Stimulated activated CD4-positive, alpha-beta T cell treated with anti-CD3 and anti-CD28 coated beads, Interleukin-12 subunit alpha, Interleukin-12 subunit beta, amount 100 ng/mL, for 48 hours (primary cell): ENCODE results near the gene CTR9.

ENCODE experiments used
- DNase-seq, 3 donors: peaks; one replicate each; pipeline ENCODE4 v3.0.0-alpha.2; 2020; ENCODE audit warnings: low read depth in 2 of 3, low spot score in 1 of 3

CTR9 gene

GRCh38 chr11:10779086-10779485 is 28.0 kb downstream of the CTR9 start:
- no peak for DNase-seq

GRCh38 chr11:10780040-10780439 is 29.0 kb downstream of the CTR9 start:
- DNase-seq: no peak

- DNase-seq: no peak
These were observed 33.4 kb downstream of the CTR9 start for GRCh38 chr11:10784232-10785145.

- DNase-seq: no peak
These were observed 34.1 kb downstream of the CTR9 start for GRCh38 chr11:10785146-10785474.

- DNase-seq: no peak
These were observed 35.4 kb downstream of the CTR9 start for GRCh38 chr11:10786451-10786850.

GRCh38 chr11:10792385-10793068 is 41.5 kb downstream of the CTR9 start:
- peak; percentile 67 to 84 (median 84) for DNase-seq

- DNase-seq: no peak
These were observed 42.6 kb downstream of the CTR9 start for GRCh38 chr11:10793470-10794255.

- DNase-seq: no peak
These were observed 45.1 kb downstream of the CTR9 start for GRCh38 chr11:10796191-10796590.

GRCh38 chr11:10797001-10797400 is 46.0 kb downstream of the CTR9 start:
- DNase-seq: no peak

GRCh38 chr11:10797531-10797930 is 46.5 kb downstream of the CTR9 start:
- no peak for DNase-seq

- DNase-seq: no peak
These were observed 47.4 kb downstream of the CTR9 start for GRCh38 chr11:10798330-10798928.

- no peak for DNase-seq
These were observed 49.2 kb downstream of the CTR9 start for GRCh38 chr11:10800292-10800691.

GRCh38 chr11:10803676-10804075 is 52.6 kb downstream of the CTR9 start:
- DNase-seq: no peak

GRCh38 chr11:10805741-10806140 is 54.7 kb downstream of the CTR9 start:
- no peak for DNase-seq

- no peak for DNase-seq
These were observed 55.2 kb downstream of the CTR9 start for GRCh38 chr11:10806206-10806605.

GRCh38 chr11:10807493-10808234 is 56.6 kb downstream of the CTR9 start:
- peak in 2 of 3 donors; percentile 15 to 40 for DNase-seq

- no peak for DNase-seq
These were observed 57.1 kb downstream of the CTR9 start for GRCh38 chr11:10808235-10808552.

GRCh38 chr11:10808553-10809372 is 57.7 kb downstream of the CTR9 start, which contains the start of gene EIF4G2:
TSS of gene EIF4G2 (minus strand) at chr11:10808926.
- peak; percentile 95 to 97 (median 97) for DNase-seq

GRCh38 chr11:10809373-10810160 is 58.5 kb downstream of the CTR9 start:
- DNase-seq: peak in 1 of 3 donors; percentile 21
